SK-N-SH treated with all-trans-retinoic acid at 6 μM for 48 hours (cell line): ENCODE data around the gene NFYC.

Experiments
- ARNTL ChIP-seq: fragments of 450-650 bp; formaldehyde crosslinking; IDR thresholded peaks from 2 replicates; pipeline ENCODE4 v1.5.0; 2020; ENCODE audit warnings: low read depth, mild to moderate bottlenecking, moderate library complexity, borderline replicate concordance
- BACH2 ChIP-seq: fragments of 250-450 bp; sonication (Bioruptor Pico); IDR thresholded peaks from 2 replicates; pipeline ENCODE4 v1.9.0; 2021; ENCODE audit warnings: mild to moderate bottlenecking, borderline replicate concordance
- PATZ1 ChIP-seq: fragments of 250-450 bp; sonication (Bioruptor Pico); IDR thresholded peaks from 2 replicates; pipeline ENCODE4 v1.8.0; 2020; ENCODE audit warnings: mild to moderate bottlenecking, moderate library complexity, borderline replicate concordance
- ZC3H10 ChIP-seq: fragments of 250-450 bp; sonication (Bioruptor Pico); IDR thresholded peaks from 2 replicates; pipeline ENCODE4 v1.5.1; 2021; ENCODE audit warnings: mild to moderate bottlenecking, moderate library complexity
- ZNF565 ChIP-seq: fragments of 450-650 bp; formaldehyde crosslinking; conservative IDR thresholded peaks from 2 replicates; pipeline ENCODE4 v1.5.0; 2020; ENCODE audit warnings: low read depth, mild to moderate bottlenecking, moderate library complexity
- ZNF70 ChIP-seq: fragments of 450-650 bp; formaldehyde crosslinking; IDR thresholded peaks from 2 replicates; pipeline ENCODE4 v1.5.0; 2020; ENCODE audit warnings: mild to moderate bottlenecking, moderate library complexity

GRCh38 chr1:40720493-40720892 is 29.0 kb downstream of the NFYC start:
- no peak for TF ChIP-seq PATZ1
- no peak for TF ChIP-seq ZC3H10 (CRISPR knock-in tag)
- no peak for TF ChIP-seq ZNF70 (CRISPR knock-in tag)
- TF ChIP-seq ARNTL (CRISPR knock-in tag): no peak
- TF ChIP-seq BACH2 (CRISPR knock-in tag): no peak
- no peak for TF ChIP-seq ZNF565 (CRISPR knock-in tag)
